Retina (tissue), 1 donor: ENCODE data around the gene DIP2C.

Source experiments
- DNase-seq: peaks from one replicate; pipeline ENCODE4 v3.0.0-alpha.2; 2016

The DIP2C gene

DNA sequence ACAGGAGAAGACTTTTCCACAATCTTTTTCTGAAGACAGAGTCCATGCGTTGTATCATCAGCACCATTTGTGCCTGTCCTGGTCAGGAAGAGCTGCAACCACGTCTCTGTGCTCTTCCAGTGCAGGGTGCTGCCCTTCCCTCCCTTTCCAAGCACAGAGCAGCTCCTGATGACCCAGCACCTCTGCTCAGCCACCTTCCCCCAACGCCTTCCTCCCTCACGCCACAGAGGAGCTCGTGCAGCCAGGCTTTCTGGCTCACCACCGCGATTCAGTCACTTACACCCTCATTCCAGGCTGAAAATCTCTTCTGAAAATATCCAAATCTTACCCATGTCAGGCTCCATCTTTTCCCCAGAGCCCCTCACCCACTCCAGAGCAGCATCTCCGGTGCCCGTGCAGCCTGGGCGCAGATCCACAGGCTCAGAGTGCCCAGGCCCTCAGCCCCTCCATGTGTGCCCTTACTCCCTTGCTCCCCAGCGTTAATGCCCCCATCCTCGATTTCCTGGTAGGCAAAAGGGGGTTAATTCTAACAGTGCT, 181.5 kb downstream of the DIP2C start:
- no peak for DNase-seq

DNA sequence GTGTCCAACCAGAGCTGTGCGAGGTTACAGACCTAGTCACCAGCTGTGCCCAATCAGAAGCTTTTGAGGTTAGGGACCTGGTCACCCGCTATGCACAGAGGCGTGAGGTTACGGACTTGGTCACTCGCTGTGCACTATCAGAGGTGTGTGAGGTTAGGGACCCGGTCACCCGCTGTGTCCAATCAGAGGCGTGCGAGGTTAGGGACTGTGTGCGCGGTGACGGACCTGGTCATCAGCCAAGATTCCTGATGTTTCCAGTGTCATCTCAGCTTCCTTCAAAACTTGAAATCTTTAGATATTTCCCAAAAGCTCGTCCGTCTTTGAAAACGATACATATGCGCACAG, 182.1 kb downstream of the DIP2C start:
- no peak for DNase-seq

DNA sequence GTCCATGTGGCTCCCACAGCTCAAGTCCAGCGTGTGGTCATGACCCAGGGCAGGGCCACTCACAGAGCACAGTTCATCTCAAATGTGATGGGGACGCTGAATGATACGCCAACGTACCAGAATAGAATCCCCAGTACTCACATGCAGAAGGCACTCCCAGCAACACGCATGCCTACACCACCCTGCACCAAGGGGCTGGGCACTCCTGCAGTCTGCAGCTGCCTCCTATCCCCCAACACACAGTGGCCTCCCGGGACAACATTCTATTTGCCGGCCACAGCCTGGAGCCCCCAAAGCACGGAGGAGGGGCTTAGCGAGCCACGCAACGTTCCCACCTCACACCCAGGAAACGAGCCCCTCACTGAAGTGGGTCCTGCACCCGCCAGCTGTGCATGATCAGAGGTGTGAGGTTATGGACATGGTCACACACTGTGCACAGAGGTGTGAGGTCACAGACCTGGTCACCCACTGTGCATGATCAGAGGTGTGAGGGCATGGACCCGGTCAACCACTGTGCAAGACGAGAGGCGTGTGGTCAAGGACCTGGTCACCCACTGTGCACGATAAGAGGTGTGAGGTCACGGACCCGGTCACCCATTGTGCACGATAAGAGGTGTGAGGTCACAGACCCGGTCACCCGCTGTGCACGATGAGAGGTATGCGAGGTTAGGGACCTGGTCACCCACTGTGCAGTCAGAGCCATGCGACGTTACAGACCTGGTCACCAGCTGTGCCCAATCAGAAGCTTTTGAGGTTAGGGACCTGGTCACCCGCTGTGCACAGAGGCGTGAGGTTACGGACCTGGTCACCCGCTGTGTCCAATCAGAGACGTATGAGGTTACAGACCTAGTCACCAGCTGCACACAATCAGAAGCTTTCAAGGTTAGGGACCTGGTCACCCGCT, 182.8 kb downstream of the DIP2C start:
- DNase-seq, result no peak

DNA sequence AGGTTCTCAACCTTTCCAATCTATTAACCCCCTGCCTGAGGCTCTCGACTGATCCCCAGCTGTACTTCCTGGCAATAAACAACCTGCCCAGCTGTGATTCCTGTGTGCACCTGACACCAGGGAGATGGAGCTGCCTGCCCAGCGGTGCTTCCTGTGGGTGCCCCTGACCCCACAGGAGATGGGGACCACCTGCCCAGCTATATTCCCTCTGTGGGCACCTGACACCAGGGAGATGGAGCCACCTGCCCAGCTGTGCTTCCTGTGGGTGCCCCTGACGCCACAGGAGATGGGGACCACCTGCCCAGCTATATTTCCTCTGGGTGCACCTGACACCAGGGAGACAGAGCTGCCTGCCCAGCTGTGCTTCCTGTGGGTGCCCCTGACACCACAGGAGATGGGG, 184.0 kb downstream of the DIP2C start:
- DNase-seq, result no peak

GRCh38 chr10:504806-505205, 184.7 kb downstream of the DIP2C start:
- DNase-seq, result no peak

DNA sequence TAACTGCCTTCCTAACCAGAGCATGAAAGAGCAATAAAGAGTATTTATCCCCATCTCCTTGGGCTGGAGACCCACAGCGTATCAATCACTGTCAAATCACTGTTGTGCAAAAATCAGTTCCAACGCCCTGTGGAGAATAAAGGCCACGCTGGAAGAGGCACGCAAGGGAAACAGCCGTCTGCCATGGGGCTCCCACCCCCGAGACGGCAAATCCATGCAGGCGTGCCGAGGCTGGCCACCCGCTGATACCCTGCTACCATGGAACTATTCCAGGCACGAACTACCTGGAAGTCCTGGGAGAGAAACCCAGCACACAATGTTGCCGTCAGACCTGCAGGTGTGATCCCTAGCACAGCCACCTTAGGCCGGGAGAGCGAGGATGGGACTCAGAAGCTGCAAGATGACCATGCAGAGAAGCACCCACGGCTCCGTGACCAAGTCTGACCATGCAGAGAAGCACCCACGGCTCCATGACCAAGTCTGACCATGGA, 185.3 kb downstream of the DIP2C start:
- no peak for DNase-seq

DNA sequence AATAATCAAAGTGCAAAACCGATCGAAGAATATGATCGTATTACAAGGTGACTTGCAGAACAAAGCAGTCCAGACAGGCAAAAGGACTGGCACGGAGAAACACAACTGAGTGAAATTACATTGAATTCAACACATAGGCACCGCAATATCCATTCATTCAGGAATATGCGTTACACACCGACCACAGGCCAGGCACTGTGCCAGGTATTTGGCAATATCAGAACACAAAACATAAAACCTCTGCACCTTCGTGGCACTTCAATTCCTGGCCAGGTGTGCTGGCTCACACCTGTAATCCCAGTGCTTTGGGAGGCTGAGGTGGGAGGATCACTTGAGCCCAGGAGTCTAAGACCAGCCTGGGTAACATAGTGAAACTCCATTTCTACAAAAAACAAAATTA, 187.9 kb downstream of the DIP2C start:
- no peak for DNase-seq

DNA sequence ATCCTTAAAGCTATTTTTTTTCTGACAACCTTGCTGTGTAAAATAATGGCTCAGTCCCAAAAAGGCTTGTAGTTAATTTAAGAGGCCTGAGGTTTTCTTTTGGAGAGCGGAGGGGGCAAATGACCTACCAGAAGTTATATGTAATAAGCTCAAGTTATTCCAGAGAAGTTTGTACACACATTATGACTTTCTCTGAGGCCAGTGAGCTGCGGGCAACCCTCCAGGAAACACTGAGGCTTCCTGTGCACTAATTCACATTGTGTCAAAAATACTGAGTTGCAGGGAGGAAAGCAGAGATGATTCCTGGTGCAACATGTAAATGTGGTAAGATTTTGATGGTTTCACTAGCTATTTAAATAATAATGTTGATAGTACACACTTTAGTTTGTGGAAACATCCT, 188.6 kb downstream of the DIP2C start:
- DNase-seq, result no peak

GRCh38 chr10:499991-500390, 189.5 kb downstream of the DIP2C start:
- DNase-seq, result no peak

- no peak for DNase-seq
Observed at GRCh38 chr10:498760-499435, 190.6 kb downstream of the DIP2C start.

GRCh38 chr10:497898-498451, 191.5 kb downstream of the DIP2C start:
- no peak for DNase-seq

- no peak for DNase-seq
Observed at GRCh38 chr10:497289-497688, 192.2 kb downstream of the DIP2C start.

- DNase-seq, result no peak
Observed at GRCh38 chr10:494556-494955, 194.9 kb downstream of the DIP2C start.

DNA sequence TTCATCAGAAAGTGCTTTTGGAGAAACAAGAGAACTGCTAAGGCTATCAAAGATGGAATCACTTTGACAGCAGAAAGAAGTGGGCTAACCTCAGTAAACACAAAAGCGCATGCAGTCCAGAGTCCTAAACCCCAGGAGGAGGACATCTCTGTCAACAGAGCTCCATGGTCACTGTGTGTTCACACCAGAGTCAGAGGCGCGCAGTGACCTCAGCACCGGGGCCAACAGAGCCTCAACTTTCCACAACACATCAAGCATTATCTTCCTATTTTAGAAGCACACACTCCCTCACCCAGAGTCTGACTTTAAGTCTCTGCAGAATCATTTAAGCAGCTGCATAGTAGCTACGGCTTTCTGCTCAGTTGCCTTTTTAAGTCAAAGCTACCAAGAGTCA, 195.3 kb downstream of the DIP2C start:
- no peak for DNase-seq

GRCh38 chr10:493391-494148, 195.9 kb downstream of the DIP2C start:
- no peak for DNase-seq

- DNase-seq, result no peak
Observed at GRCh38 chr10:492836-493235, 196.6 kb downstream of the DIP2C start.

DNA sequence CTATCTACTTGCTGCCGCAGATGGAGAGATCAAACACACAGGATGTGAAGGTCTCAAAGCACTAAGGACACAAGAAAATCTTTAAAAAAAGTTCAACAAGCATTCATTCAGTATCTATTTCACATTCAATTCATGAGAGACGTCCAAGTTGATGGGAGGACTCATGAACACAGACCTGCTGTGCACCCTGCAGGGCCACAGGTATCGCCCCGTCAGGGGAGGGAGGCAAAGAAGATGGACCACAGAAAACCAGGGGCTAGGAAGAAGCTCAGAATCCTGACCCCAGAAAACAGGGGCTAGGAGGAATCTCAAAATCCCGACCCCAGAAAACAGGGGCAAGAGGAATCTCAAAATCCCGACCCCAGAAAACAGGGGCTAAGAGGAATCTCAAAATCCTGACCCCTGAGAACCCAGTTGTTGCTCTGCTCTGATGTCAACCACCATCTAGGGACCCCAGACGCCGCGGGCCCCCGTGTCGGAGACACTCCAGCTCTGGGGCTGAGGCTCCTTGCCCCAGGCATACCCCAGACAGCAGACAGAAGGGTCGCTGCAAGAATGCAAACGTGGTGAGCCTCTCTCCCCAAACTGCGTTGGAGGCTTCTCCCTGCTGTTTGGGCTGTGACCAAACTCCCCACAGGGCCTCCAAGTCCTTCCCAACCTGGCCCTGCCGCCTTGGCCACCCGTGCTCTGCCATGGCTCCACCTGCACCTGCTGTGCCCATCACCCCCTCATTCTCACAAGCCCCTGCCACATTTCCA, 197.6 kb downstream of the DIP2C start:
- no peak for DNase-seq

GRCh38 chr10:490891-491571, 198.4 kb downstream of the DIP2C start:
- no peak for DNase-seq

DNA sequence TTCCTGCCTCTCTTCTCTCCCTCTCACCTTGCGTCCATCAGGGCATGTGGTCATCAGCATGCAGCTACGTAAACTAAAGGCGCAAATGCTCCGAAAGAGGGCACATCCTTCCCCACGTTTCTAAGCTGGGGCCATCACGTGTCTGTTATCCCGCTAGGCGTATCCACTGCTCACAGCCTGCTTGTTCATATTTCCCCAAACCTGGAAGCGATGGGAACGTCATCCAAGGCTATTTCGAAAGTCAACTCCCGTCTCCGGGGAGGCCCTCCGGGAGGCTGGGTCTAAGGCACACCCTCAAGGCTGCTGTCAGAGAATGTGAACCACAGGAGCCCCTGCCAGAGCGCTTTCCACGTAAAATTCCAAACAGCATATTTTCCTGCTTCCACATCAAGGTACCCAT, 199.2 kb downstream of the DIP2C start:
- DNase-seq, result no peak

DNA sequence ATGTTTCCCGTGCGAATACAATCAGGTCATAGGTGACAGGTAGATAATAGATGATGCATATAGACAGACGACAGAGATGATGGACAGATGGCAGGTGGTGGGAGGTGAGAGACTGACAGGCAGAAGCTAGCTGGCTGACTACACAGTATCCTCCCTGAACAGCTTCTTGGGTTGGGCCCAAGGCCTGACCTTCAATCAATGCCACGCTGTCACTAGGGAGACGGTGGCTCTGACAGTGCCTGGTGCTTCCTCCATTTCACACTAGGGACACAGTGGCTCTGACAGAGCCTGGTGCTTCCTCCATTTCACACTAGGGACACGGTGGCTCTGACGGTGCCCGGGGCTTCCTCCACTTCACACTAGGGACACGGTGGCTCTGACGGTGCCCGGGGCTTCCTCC, 200.1 kb downstream of the DIP2C start:
- DNase-seq, result no peak

GRCh38 chr10:488933-489215, 200.6 kb downstream of the DIP2C start:
- DNase-seq, result no peak
